ENCODE results near the gene MRPL53. TPM values are rescaled to one million over a fixed set of nuclear protein-coding genes. Genes with fewer than 3 reads are reported as not detected.
"Not testable (repeated sequence)": the region's sequence is repeated elsewhere in the genome, so short reads cannot be mapped to it uniquely, and the experiment has no call there.

Gene MRPL53
- total and polyA plus RNA-seq, 4 donors, result 23.3 to 106 (median 70.7) TPM

DNA sequence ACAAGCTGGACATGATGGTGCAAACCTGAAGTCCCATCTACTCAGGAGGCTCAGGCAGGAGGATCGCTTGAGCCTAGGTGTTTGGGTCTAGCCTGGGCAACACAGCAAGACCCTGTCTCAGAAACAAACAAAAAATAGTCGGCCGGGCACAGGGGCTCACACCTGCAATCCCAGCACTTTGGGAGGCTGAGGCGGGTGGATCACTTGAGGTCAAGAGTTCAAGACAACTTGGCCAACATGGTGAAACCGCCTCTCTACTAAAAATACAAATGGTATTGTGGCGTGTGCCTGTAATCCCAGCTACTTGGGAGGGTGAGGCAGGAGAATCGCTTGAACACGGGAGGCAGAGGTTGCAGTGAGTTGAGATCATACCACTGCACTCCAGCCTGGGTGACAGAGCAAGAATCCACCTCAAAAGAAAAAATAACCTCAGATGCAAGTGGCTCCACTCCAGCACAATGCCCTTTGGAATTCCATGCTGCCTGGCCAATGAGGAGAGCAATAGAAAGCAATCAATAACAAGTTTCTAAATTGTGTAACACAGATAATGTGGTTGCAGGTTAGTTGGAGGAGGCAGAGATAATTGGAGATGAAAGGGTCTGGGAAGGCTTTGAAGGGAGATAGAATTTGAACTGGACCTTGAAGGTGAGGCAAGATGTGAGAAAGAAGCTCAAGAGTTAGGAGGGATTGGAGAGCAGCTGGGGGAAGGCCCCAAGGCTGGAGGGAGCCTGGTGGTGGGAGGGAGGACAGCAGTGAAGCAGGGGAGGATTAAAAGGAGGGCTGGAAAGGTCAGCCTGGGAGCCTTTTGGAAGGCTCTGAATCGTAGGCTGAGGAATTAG, 16.4 kb upstream of the MRPL53 start:
- H3K4me3 ChIP-seq, result no peak overlapping the region
- H3K27ac ChIP-seq (ENCODE audit: low read depth in 1 of 2, low read length in 1 of 2), result no peak overlapping the region
- H3K9ac ChIP-seq (ENCODE audit: insufficient read depth in 1 of 2, low read length in 2 of 2), result no peak overlapping the region
- H3K36me3 ChIP-seq (ENCODE audit: control insufficient read depth in 4 of 4, insufficient read depth in 4 of 4, low read length in 4 of 4), result peaks cover 19 to 44% (median 41%) of the 10 kb centered on the region in 4 donors
- 96 to 97% methylated on average over 9 of the region's 9 CpGs for WGBS, 2 donors
- no peaks in the 10 kb centered on the region for H3K9me3 ChIP-seq (ENCODE audit: control insufficient read depth in 4 of 4, insufficient read depth in 3 of 4, low read length in 3 of 4)
- no peaks in the 10 kb centered on the region for H3K27me3 ChIP-seq (ENCODE audit: control insufficient read depth in 3 of 3, insufficient read depth in 3 of 3, low read length in 2 of 3)
- H3K4me1 ChIP-seq (ENCODE audit: control insufficient read depth in 5 of 5, insufficient read depth in 5 of 5, low read length in 5 of 5), result no peaks in the 10 kb centered on the region
- DNase-seq, result no peak
- no peak for ATAC-seq (ENCODE audit: insufficient read depth, low FRiP score)
- TF ChIP-seq, protein P1, sequence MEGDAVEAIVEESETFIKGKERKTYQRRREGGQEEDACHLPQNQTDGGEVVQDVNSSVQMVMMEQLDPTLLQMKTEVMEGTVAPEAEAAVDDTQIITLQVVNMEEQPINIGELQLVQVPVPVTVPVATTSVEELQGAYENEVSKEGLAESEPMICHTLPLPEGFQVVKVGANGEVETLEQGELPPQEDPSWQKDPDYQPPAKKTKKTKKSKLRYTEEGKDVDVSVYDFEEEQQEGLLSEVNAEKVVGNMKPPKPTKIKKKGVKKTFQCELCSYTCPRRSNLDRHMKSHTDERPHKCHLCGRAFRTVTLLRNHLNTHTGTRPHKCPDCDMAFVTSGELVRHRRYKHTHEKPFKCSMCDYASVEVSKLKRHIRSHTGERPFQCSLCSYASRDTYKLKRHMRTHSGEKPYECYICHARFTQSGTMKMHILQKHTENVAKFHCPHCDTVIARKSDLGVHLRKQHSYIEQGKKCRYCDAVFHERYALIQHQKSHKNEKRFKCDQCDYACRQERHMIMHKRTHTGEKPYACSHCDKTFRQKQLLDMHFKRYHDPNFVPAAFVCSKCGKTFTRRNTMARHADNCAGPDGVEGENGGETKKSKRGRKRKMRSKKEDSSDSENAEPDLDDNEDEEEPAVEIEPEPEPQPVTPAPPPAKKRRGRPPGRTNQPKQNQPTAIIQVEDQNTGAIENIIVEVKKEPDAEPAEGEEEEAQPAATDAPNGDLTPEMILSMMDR (IDR thresholded peaks at IDR 0.05; ENCODE audit: control extremely low read depth, extremely low read depth), result no peak

DNA sequence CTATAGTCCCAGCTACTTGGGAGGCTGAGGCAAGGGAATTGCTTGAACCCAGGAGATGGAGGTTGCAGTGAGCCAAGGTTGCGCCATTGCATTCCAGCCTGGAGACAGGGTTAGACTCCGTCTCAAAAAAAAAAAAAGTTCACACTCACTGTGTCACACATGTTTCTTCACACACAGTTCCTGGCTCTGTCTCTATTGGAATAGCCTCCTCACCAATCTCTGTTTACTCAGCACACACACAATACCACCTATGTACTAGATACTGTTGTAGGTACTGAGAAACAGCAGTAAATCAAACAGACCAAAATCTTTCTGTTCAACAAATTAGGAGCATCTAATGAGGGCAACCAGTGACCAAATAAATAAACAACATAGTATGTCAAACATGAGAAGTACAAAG, 13.7 kb upstream of the MRPL53 start:
- DNase-seq (no peak), ATAC-seq (ENCODE audit: insufficient read depth, low FRiP score) (no peak)
- Histone ChIP-seq H3K27me3 (ENCODE audit: control insufficient read depth in 3 of 3, insufficient read depth in 3 of 3, low read length in 2 of 3) (no peaks in the 10 kb centered on the region), H3K9ac (ENCODE audit: insufficient read depth in 1 of 2, low read length in 2 of 2) (no peak overlapping the region), H3K4me1 (ENCODE audit: control insufficient read depth in 5 of 5, insufficient read depth in 5 of 5, low read length in 5 of 5) (peaks cover 3 to 13% (median 6%) of the 10 kb centered on the region in 5 donors), H3K36me3 (ENCODE audit: control insufficient read depth in 4 of 4, insufficient read depth in 4 of 4, low read length in 4 of 4) (peaks cover 9 to 37% (median 15%) of the 10 kb centered on the region in 4 donors), H3K27ac (ENCODE audit: low read depth in 1 of 2, low read length in 1 of 2) (no peak overlapping the region), H3K9me3 (ENCODE audit: control insufficient read depth in 4 of 4, insufficient read depth in 3 of 4, low read length in 3 of 4) (no peaks in the 10 kb centered on the region), H3K4me3 (no peak overlapping the region)
- TF ChIP-seq, protein P1 (IDR thresholded peaks at IDR 0.05; ENCODE audit: control extremely low read depth, extremely low read depth), result no peak
- 95 to 96% methylated on average over 2 of the region's 2 CpGs for WGBS, 2 donors

DNA sequence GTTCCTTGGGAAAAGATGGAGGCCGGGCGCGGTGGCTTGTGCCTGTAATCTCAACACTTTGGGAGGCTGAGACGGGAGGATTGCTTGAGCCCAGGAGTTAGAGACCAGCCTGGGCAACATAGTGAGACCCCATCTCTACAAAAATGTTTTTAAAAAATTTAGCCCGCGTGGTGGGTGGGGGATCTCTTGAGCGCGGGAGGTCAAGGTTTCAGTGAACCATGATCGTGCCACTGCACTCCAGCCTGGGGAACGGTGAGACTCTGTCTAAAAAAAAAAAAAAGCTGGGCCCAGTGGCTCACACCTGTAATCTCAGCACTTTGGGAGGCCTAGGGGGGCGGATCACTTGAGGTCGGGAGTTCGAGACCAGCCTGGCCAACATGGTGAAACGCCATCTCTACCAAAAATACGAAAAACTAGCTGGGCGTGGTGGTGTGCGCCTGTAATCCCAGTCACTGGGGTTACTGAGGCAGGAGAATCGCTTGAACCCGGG, 11.2 kb upstream of the MRPL53 start:
- H3K36me3 ChIP-seq (ENCODE audit: control insufficient read depth in 4 of 4, insufficient read depth in 4 of 4, low read length in 4 of 4), result peaks cover 0 to 30% (median 8%) of the 10 kb centered on the region in 4 donors
- not testable (repeated sequence) for ATAC-seq (ENCODE audit: insufficient read depth, low FRiP score); H3K27me3 ChIP-seq (ENCODE audit: control insufficient read depth in 3 of 3, insufficient read depth in 3 of 3, low read length in 2 of 3); H3K9me3 ChIP-seq (ENCODE audit: control insufficient read depth in 4 of 4, insufficient read depth in 3 of 4, low read length in 3 of 4); DNase-seq; H3K27ac ChIP-seq (ENCODE audit: low read depth in 1 of 2, low read length in 1 of 2)
- WGBS, 2 donors, result 82 to 85% methylated on average over 19 of the region's 19 CpGs
- peaks cover 3 to 19% (median 8%) of the 10 kb centered on the region in 5 donors for H3K4me1 ChIP-seq (ENCODE audit: control insufficient read depth in 5 of 5, insufficient read depth in 5 of 5, low read length in 5 of 5)
- H3K9ac ChIP-seq (ENCODE audit: insufficient read depth in 1 of 2, low read length in 2 of 2), result peak overlapping the region in 1 of 2 donors; percentile 89
- peak overlapping the region; percentile 65 for H3K4me3 ChIP-seq

Measured in lung (tissue), 12 donors.